GM23338 (cell line): ENCODE measurements around the gene STON2.

Experiments
- EZH2 ChIP-seq: fragments of 200-600 bp; sonication (generic); IDR thresholded peaks from one replicate; pipeline ENCODE4 v1.8.0; 2017; ENCODE audit warnings: antibody characterized with exemption, mild to moderate bottlenecking, low read depth; ENCODE audit not compliant: unreplicated experiment
- TF ChIP-seq, protein P1 (sequence below), 2 experiments: fragments of 200-600 bp in 1 of 2; sonication (generic) in 1 of 2; conservative IDR thresholded peaks; 2 replicates each; pipeline versions ENCODE4 v1.5.1 to v1.6.1; 2016 to 2017; ENCODE audit warnings: antibody characterized with exemption in 2 of 2, low read depth in 2 of 2, mild to moderate bottlenecking in 2 of 2, moderate library complexity in 1 of 2
- TF ChIP-seq, protein P2 (sequence below): IDR thresholded peaks from one replicate; pipeline ENCODE4 v1.6.1; 2018; ENCODE audit warnings: antibody characterized with exemption; ENCODE audit not compliant: unreplicated experiment

DNA sequence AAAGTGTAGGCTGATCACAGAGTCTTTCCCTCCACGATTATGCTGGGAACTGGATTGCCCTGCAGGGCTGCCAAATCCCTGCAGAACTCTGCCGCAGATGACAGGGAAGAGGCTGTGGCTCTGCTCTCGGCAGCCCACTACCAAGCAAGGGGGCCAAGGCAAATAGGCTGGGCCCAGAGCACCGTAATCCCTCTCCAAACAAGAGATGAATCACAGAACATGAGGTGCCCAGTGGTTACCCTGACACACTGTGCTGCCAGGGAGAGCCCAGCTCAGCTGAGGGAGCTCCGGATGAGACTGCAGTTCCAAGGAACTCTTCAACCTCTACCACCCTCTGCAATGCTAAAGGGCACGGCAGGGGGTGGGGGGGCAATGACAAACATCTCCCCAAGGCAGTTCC, 33.9 kb downstream of the STON2 start:
- TF ChIP-seq, protein P1, sequence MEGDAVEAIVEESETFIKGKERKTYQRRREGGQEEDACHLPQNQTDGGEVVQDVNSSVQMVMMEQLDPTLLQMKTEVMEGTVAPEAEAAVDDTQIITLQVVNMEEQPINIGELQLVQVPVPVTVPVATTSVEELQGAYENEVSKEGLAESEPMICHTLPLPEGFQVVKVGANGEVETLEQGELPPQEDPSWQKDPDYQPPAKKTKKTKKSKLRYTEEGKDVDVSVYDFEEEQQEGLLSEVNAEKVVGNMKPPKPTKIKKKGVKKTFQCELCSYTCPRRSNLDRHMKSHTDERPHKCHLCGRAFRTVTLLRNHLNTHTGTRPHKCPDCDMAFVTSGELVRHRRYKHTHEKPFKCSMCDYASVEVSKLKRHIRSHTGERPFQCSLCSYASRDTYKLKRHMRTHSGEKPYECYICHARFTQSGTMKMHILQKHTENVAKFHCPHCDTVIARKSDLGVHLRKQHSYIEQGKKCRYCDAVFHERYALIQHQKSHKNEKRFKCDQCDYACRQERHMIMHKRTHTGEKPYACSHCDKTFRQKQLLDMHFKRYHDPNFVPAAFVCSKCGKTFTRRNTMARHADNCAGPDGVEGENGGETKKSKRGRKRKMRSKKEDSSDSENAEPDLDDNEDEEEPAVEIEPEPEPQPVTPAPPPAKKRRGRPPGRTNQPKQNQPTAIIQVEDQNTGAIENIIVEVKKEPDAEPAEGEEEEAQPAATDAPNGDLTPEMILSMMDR (conservative IDR thresholded peaks at IDR 0.05; ENCODE audit: low read depth in 2 of 2) = no peak
- TF ChIP-seq EZH2 = no peak
- TF ChIP-seq, protein P2, sequence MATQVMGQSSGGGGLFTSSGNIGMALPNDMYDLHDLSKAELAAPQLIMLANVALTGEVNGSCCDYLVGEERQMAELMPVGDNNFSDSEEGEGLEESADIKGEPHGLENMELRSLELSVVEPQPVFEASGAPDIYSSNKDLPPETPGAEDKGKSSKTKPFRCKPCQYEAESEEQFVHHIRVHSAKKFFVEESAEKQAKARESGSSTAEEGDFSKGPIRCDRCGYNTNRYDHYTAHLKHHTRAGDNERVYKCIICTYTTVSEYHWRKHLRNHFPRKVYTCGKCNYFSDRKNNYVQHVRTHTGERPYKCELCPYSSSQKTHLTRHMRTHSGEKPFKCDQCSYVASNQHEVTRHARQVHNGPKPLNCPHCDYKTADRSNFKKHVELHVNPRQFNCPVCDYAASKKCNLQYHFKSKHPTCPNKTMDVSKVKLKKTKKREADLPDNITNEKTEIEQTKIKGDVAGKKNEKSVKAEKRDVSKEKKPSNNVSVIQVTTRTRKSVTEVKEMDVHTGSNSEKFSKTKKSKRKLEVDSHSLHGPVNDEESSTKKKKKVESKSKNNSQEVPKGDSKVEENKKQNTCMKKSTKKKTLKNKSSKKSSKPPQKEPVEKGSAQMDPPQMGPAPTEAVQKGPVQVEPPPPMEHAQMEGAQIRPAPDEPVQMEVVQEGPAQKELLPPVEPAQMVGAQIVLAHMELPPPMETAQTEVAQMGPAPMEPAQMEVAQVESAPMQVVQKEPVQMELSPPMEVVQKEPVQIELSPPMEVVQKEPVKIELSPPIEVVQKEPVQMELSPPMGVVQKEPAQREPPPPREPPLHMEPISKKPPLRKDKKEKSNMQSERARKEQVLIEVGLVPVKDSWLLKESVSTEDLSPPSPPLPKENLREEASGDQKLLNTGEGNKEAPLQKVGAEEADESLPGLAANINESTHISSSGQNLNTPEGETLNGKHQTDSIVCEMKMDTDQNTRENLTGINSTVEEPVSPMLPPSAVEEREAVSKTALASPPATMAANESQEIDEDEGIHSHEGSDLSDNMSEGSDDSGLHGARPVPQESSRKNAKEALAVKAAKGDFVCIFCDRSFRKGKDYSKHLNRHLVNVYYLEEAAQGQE = no peak
